ENCODE measurements around the gene OR2AJ1.

OR2AJ1 gene

GRCh38 chr1:247935781-247936180, 11.1 kb downstream of the OR2AJ1 start (continued):
- no peak for TF ChIP-seq ZNF148 (tag by site-specific recombination; IDR thresholded peaks at IDR 0.05; ENCODE audit: borderline replicate concordance)
- no peak for TF ChIP-seq ZNF26 (tag by site-specific recombination; IDR thresholded peaks at IDR 0.05)
- no peak for TF ChIP-seq MYNN (tag by site-specific recombination; IDR thresholded peaks at IDR 0.05; ENCODE audit: borderline replicate concordance)
- TF ChIP-seq REST (tag by site-specific recombination; IDR thresholded peaks at IDR 0.05), result no peak
- no peak for TF ChIP-seq YY2 (tag by site-specific recombination; IDR thresholded peaks at IDR 0.05)
- no peak for TF ChIP-seq INSM2 (tag by site-specific recombination; IDR thresholded peaks at IDR 0.05)
- no peak for TF ChIP-seq ZNF549 (tag by site-specific recombination; IDR thresholded peaks at IDR 0.05)
- no peak for TF ChIP-seq ZNF114 (tag by site-specific recombination; IDR thresholded peaks at IDR 0.05)

- TF ChIP-seq ZNF174 (tag by site-specific recombination; IDR thresholded peaks at IDR 0.05) (no peak), OVOL3 (tag by site-specific recombination; IDR thresholded peaks at IDR 0.05) (no peak), BCL11B (tag by site-specific recombination; IDR thresholded peaks at IDR 0.05; ENCODE audit: low read depth) (no peak), SALL2 (tag by site-specific recombination; IDR thresholded peaks at IDR 0.05; ENCODE audit: borderline replicate concordance) (no peak), ZNF366 (tag by site-specific recombination; conservative IDR thresholded peaks at IDR 0.05) (no peak), ZNF394 (tag by site-specific recombination; IDR thresholded peaks at IDR 0.05; ENCODE audit: borderline replicate concordance) (no peak), KLF17 (tag by site-specific recombination; IDR thresholded peaks at IDR 0.05) (no peak), ZNF561 (tag by site-specific recombination; IDR thresholded peaks at IDR 0.05; ENCODE audit: borderline replicate concordance) (no peak), ZNF239 (tag by site-specific recombination; IDR thresholded peaks at IDR 0.05) (no peak), PRDM2 (tag by site-specific recombination; IDR thresholded peaks at IDR 0.05; ENCODE audit: borderline replicate concordance) (no peak)
- H3K4me1 ChIP-seq (ENCODE audit: control insufficient read depth, insufficient read depth, low read length), result no peaks in the 10 kb centered on the region
- H3K36me3 ChIP-seq (ENCODE audit: control insufficient read depth in 2 of 2, insufficient read depth in 1 of 2, low read length in 2 of 2), result no peaks in the 10 kb centered on the region
- no peak overlapping the region for H3K27ac ChIP-seq (ENCODE audit: extremely low read depth, low read depth, low read length)
- no peak overlapping the region for H3K4me3 ChIP-seq (ENCODE audit: low read depth, low read length)
- CTCF ChIA-PET, result interaction anchor here (0.6 kb wide), 1 partner anchor 37 kb away, joined by 3 read pairs; no protein-coding TSS in a partner anchor
- H3K9me3 ChIP-seq (ENCODE audit: control insufficient read depth, insufficient read depth, low read depth, low read length), result no peaks in the 10 kb centered on the region
- POLR2A ChIA-PET, result no interaction called here
These were observed 11.7 kb downstream of the OR2AJ1 start for GRCh38 chr1:247936415-247936814.
